GM21423 (cell line): ENCODE measurements around the gene UBE2D3.

ENCODE experiments used
- ATAC-seq: cut with Tn5 transposase; IDR thresholded peaks from one replicate; pipeline ENCODE4 v1.9.1; 2021; ENCODE audit warnings: mild to moderate bottlenecking, moderate library complexity; ENCODE audit not compliant: unreplicated experiment

Gene UBE2D3

GRCh38 chr4:102758241-102759160, 68.8 kb downstream of the UBE2D3 start:
- no peak for ATAC-seq

- no peak for ATAC-seq
Observed at GRCh38 chr4:102757681-102758080, 69.7 kb downstream of the UBE2D3 start.

- no peak for ATAC-seq
Observed at GRCh38 chr4:102754044-102754443, 73.3 kb downstream of the UBE2D3 start.

- ATAC-seq = no peak
Observed at GRCh38 chr4:102751941-102752340, 75.4 kb downstream of the UBE2D3 start.
